HG03565 (cell line): ENCODE data around the gene SPATA7.

Experiments
- ATAC-seq: cut with Tn5 transposase; IDR thresholded peaks from one replicate; pipeline ENCODE4 v1.9.1; 2021; ENCODE audit warnings: mild to moderate bottlenecking, moderate library complexity; ENCODE audit not compliant: unreplicated experiment

The SPATA7 gene

GRCh38 chr14:88479574-88479987 lies 94.1 kb downstream of the SPATA7 start:
- ATAC-seq, result no peak

- ATAC-seq, result no peak
Measured at GRCh38 chr14:88481059-88481458, 95.6 kb downstream of the SPATA7 start.

GRCh38 chr14:88481794-88482193 lies 96.3 kb downstream of the SPATA7 start:
- no peak for ATAC-seq

- ATAC-seq, result no peak
Measured at GRCh38 chr14:88482524-88482923, 97.1 kb downstream of the SPATA7 start.
